OCI-LY7 (cell line): ENCODE results near the gene MIEN1.

ENCODE experiments used
- CTCF ChIP-seq: fragments of 200-600 bp; sonication (generic); conservative IDR thresholded peaks from 2 replicates; pipeline ENCODE4 v1.5.1; 2014; ENCODE audit warnings: mild to moderate bottlenecking, antibody characterized with exemption, low read length, moderate library complexity, mixed read lengths
- EZH2phosphoT487 ChIP-seq: fragments of 200-600 bp; sonication (generic); IDR thresholded peaks from 2 replicates; pipeline ENCODE4 v1.6.1; 2018; ENCODE audit warnings: low read depth, borderline replicate concordance, mild to moderate bottlenecking, mixed run types, antibody characterized with exemption, low read length, moderate library complexity, mixed read lengths

GRCh38 chr17:39722965-39723848 is 7.1 kb downstream of the MIEN1 start:
- TF ChIP-seq CTCF (no peak), EZH2phosphoT487 (no peak)
